NCI-H446 treated with DMSO at 0.1 percent for 48 hours (cell line): ENCODE data around the gene HSD3B1.
"Not testable (repeated sequence)": the region's sequence is repeated elsewhere in the genome, so short reads cannot be mapped to it uniquely, and the experiment has no call there.

ENCODE experiments used
- DNase-seq: peaks from one replicate; lab custom pipeline; 2025; lab: John Stamatoyannopoulos, UW

HSD3B1 gene

GRCh38 chr1:119553302-119554071 is 46.5 kb downstream of the HSD3B1 start:
- DNase-seq, result not testable (repeated sequence)

GRCh38 chr1:119554183-119554582 is 47.2 kb downstream of the HSD3B1 start:
- no peak for DNase-seq

GRCh38 chr1:119556423-119556822 is 49.4 kb downstream of the HSD3B1 start:
- DNase-seq, result no peak

- not testable (repeated sequence) for DNase-seq
Observed at GRCh38 chr1:119560402-119560801, 53.4 kb downstream of the HSD3B1 start.

GRCh38 chr1:119564548-119564947 is 57.5 kb downstream of the HSD3B1 start:
- DNase-seq, result no peak
